RWPE2 (cell line): ENCODE measurements around the gene SH2D3C.

Source experiments
- ATAC-seq: fragments of 200-7000 bp; cut with Tn5 transposase; 3 replicates; pipeline ENCODE4 v1.9.1; 2021; ENCODE audit warnings: low read depth
- DNase-seq: peaks from one replicate; pipeline ENCODE4 v3.0.0-alpha.2; 2020; ENCODE audit warnings: low spot score
- H3K27ac ChIP-seq: fragments of 450-650 bp; 2 replicates; pipeline ENCODE4 v1.5.1; 2017; ENCODE audit warnings: mild to moderate bottlenecking; ENCODE audit not compliant: poor library complexity, severe bottlenecking
- H3K27me3 ChIP-seq: fragments of 250-450 bp; sonication (Bioruptor Pico); 2 replicates; pipeline ENCODE4 v1.5.1; 2021; ENCODE audit warnings: mild to moderate bottlenecking, moderate library complexity; ENCODE audit not compliant: insufficient read depth, poor library complexity, severe bottlenecking
- H3K36me3 ChIP-seq: fragments of 250-450 bp; sonication (Bioruptor Pico); 2 replicates; pipeline ENCODE4 v1.5.1; 2020; ENCODE audit warnings: low read depth, mild to moderate bottlenecking, moderate library complexity
- H3K4me1 ChIP-seq: fragments of 250-450 bp; sonication (Bioruptor Pico); 2 replicates; pipeline ENCODE4 v1.5.1; 2021; ENCODE audit warnings: mild to moderate bottlenecking, moderate library complexity; ENCODE audit not compliant: insufficient read depth, poor library complexity, severe bottlenecking
- H3K4me3 ChIP-seq: fragments of 250-450 bp; sonication (Bioruptor Pico); 2 replicates; pipeline ENCODE4 v1.5.1; 2021; ENCODE audit warnings: mild to moderate bottlenecking, moderate library complexity; ENCODE audit not compliant: severe bottlenecking
- H3K9me3 ChIP-seq: fragments of 250-450 bp; sonication (Bioruptor Pico); 2 replicates; pipeline ENCODE4 v1.5.1; 2021; ENCODE audit warnings: mild to moderate bottlenecking, moderate library complexity; ENCODE audit not compliant: severe bottlenecking
- TF ChIP-seq, protein P1 (sequence below): fragments of 450-650 bp; IDR thresholded peaks from one replicate; pipeline ENCODE4 v1.5.1; 2017; ENCODE audit warnings: mild to moderate bottlenecking, moderate library complexity; ENCODE audit not compliant: poor library complexity, severe bottlenecking

Gene SH2D3C

DNA sequence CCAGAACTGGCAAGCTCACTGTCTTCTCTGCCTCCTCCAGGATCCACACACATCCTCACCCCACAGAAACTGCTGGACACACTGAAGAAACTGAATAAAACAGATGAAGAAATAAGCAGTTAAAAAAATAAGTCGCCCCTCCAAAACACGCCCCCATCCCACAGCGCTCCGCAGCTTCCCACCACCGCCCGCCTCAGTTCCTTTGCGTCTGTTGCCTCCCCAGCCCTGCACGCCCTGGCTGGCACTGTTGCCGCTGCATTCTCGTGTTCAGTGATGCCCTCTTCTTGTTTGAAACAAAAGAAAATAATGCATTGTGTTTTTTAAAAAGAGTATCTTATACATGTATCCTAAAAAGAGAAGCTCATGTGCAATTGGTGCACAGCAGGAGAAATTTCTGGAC, 87.7 kb downstream of the SH2D3C start:
- Histone ChIP-seq H3K9me3 (no peaks in the 10 kb centered on the region), H3K36me3 (no peaks in the 10 kb centered on the region), H3K4me1 (no peaks in the 10 kb centered on the region), H3K27ac (no peak overlapping the region), H3K4me3 (no peak overlapping the region), H3K27me3 (no peaks in the 10 kb centered on the region)
- no peak for DNase-seq
- TF ChIP-seq, protein P1, sequence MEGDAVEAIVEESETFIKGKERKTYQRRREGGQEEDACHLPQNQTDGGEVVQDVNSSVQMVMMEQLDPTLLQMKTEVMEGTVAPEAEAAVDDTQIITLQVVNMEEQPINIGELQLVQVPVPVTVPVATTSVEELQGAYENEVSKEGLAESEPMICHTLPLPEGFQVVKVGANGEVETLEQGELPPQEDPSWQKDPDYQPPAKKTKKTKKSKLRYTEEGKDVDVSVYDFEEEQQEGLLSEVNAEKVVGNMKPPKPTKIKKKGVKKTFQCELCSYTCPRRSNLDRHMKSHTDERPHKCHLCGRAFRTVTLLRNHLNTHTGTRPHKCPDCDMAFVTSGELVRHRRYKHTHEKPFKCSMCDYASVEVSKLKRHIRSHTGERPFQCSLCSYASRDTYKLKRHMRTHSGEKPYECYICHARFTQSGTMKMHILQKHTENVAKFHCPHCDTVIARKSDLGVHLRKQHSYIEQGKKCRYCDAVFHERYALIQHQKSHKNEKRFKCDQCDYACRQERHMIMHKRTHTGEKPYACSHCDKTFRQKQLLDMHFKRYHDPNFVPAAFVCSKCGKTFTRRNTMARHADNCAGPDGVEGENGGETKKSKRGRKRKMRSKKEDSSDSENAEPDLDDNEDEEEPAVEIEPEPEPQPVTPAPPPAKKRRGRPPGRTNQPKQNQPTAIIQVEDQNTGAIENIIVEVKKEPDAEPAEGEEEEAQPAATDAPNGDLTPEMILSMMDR, result no peak
- ATAC-seq, result no peak

- no peaks in the 10 kb centered on the region for H3K9me3 ChIP-seq
- ATAC-seq, result no peak
- H3K36me3 ChIP-seq, result no peaks in the 10 kb centered on the region
- no peak overlapping the region for H3K4me3 ChIP-seq
- no peak overlapping the region for H3K27ac ChIP-seq
- no peak for DNase-seq
- no peaks in the 10 kb centered on the region for H3K4me1 ChIP-seq
- no peaks in the 10 kb centered on the region for H3K27me3 ChIP-seq
- TF ChIP-seq, protein P1, result no peak
These were observed 89.0 kb downstream of the SH2D3C start for GRCh38 chr9:127689329-127690000.
